Lower lobe of right lung (tissue), 2 donors: ENCODE measurements around the gene CPEB4. TPM values are rescaled to one million over a fixed set of nuclear protein-coding genes. Genes with fewer than 3 reads are reported as not detected.

Source experiments
- ATAC-seq, 2 donors: fragments of 200-7000 bp; cut with Tn5 transposase; one replicate each; pipeline ENCODE4 v1.9.1; 2020 to 2022; ENCODE audit warnings: mild to moderate bottlenecking in 2 of 2, moderate library complexity in 2 of 2
- DNase-seq: peaks from one replicate; pipeline ENCODE4 v3.0.0-alpha.2; 2020
- H3K27ac ChIP-seq: fragments of 200-600 bp; one replicate; pipeline ENCODE4 v1.8.0; 2022
- H3K27me3 ChIP-seq: fragments of 200-600 bp; one replicate; pipeline ENCODE4 v1.8.0; 2022; ENCODE audit warnings: low read depth
- H3K36me3 ChIP-seq: fragments of 200-600 bp; one replicate; pipeline ENCODE4 v1.8.0; 2022; ENCODE audit warnings: mild to moderate bottlenecking
- H3K4me1 ChIP-seq: fragments of 200-600 bp; one replicate; pipeline ENCODE4 v1.8.0; 2022
- H3K4me3 ChIP-seq: fragments of 200-600 bp; one replicate; pipeline ENCODE4 v1.8.0; 2022; ENCODE audit warnings: mild to moderate bottlenecking
- H3K9me3 ChIP-seq: fragments of 200-600 bp; one replicate; pipeline ENCODE4 v1.8.0; 2022
- CTCF ChIP-seq: fragments of 200-600 bp; IDR thresholded peaks from one replicate; pipeline ENCODE4 v1.8.0; 2022; ENCODE audit warnings: antibody characterized with exemption, mild to moderate bottlenecking
- intact Hi-C: fragments of 100-400 bp; cut with DNase I; formaldehyde crosslinking; loops from one replicate; pipeline ENCODE4 v1.11.0; 2022
- total RNA-seq: library from RNA; stranded (reverse); fragmentation: NEBNext Ultra II Directional; extraction: Animal tissue kit (Norgen Biotek cat#: 25700); gene quantifications from one replicate; pipeline ENCODE4 v1.2.1, GENCODE V29; 2021
- donor health status: DM: no; HTN: yes; CAD: no; lungs with severe emphysema.

CPEB4 gene
- total RNA-seq, 1 donor from 2014 or later: 67.5 TPM

DNA sequence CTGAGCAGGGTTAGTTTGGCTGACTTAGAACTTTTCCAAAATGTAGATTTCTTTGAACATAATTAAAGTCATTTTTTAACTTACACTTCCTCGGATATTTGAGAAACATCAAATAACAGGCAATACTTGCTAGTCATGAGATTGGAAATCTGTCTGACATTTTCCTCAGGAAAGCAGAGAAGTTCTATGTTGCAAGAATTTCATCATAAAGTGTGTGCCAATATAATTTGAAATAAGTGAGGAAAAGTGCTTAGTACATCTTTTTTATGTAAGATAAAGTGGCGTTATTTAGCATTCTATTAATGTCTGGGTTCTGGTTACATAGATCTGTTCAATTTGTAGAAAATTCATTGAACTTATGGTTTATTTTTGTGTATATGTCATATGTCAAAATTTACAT lies 52.1 kb downstream of the CPEB4 start:
- ATAC-seq (no peak), DNase-seq (no peak)
- Histone ChIP-seq H3K4me1 (peaks cover 52% of the 10 kb centered on the region), H3K9me3 (no peaks in the 10 kb centered on the region), H3K4me3 (no peak overlapping the region), H3K27ac (no peak overlapping the region), H3K36me3 (peaks cover 5% of the 10 kb centered on the region), H3K27me3 (no peaks in the 10 kb centered on the region)
- intact Hi-C loops: no loop called here
- TF ChIP-seq CTCF: no peak

DNA sequence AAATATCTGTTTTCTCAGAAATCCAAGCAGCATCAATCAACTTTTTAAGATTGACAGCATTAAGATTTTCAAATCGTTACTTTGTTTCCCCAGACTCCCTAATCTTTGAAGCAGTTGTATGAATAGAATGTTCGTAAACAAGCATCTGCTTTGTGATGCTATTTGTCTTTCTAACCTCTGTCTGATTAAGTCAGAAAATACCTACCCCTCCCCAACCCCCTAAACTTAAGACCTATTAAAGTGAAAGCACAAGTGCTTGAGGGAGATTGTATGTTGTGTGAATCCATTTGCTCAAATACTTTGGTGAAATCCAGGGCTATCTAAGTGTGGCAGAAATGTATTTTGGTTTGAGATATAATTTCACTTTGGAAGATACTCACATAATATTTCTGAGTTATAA lies 53.0 kb downstream of the CPEB4 start:
- Histone ChIP-seq H3K9me3 (no peaks in the 10 kb centered on the region), H3K27ac (peak overlapping the region; percentile 52), H3K4me1 (peaks cover 52% of the 10 kb centered on the region), H3K4me3 (no peak overlapping the region), H3K27me3 (no peaks in the 10 kb centered on the region), H3K36me3 (peaks cover 14% of the 10 kb centered on the region)
- no peak for TF ChIP-seq CTCF
- intact Hi-C loops: no loop called here
- ATAC-seq (no peak), DNase-seq (no peak)

- Histone ChIP-seq H3K27me3 (no peaks in the 10 kb centered on the region), H3K36me3 (peaks cover 21% of the 10 kb centered on the region), H3K9me3 (no peaks in the 10 kb centered on the region), H3K27ac (peak overlapping the region; percentile 52), H3K4me3 (no peak overlapping the region), H3K4me1 (peaks cover 52% of the 10 kb centered on the region)
- no peak for TF ChIP-seq CTCF
- DNase-seq (no peak), ATAC-seq (peak; percentile 46 to 49)
- intact Hi-C loops: no loop called here
These were observed 53.7 kb downstream of the CPEB4 start for GRCh38 chr5:173941758-173942401.

DNA sequence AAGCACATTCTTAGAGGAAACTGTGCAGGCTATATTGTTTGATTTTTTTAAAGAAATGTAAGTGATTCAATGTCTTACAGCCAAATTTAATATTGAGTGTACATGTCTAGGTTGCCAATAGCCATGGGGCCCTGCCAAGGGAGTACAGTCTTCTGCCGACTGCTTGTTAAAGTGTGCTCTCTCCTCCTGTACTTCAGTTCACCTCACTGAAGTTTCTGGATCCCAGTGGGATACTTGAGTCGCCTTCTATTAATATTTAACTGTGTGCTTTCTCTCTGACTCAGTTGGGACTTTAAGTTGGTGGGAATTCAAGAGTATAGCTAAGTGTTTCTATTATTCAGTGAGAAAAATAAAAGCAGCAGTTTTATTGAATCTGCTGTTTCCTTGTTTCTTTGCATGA lies 56.4 kb downstream of the CPEB4 start:
- no peak overlapping the region for H3K4me3 ChIP-seq
- H3K27ac ChIP-seq: no peak overlapping the region
- ATAC-seq (peak; percentile 56 to 88), DNase-seq (no peak)
- no peaks in the 10 kb centered on the region for H3K9me3 ChIP-seq
- H3K36me3 ChIP-seq: peaks cover 47% of the 10 kb centered on the region
- intact Hi-C loops: no loop called here
- no peak for TF ChIP-seq CTCF
- H3K4me1 ChIP-seq: peaks cover 50% of the 10 kb centered on the region
- no peaks in the 10 kb centered on the region for H3K27me3 ChIP-seq

- intact Hi-C loops: no loop called here
- H3K9me3 ChIP-seq: no peaks in the 10 kb centered on the region
- no peak for TF ChIP-seq CTCF
- H3K27me3 ChIP-seq: no peaks in the 10 kb centered on the region
- ATAC-seq (no peak), DNase-seq (no peak)
- H3K4me1 ChIP-seq: peaks cover 44% of the 10 kb centered on the region
- H3K27ac ChIP-seq: no peak overlapping the region
- no peak overlapping the region for H3K4me3 ChIP-seq
- peaks cover 53% of the 10 kb centered on the region for H3K36me3 ChIP-seq
These were observed 57.0 kb downstream of the CPEB4 start for GRCh38 chr5:173945160-173945559.
